Memory B cell (primary cell): Measurements from ENCODE around the gene XPNPEP2.
"Not testable (repeated sequence)": the region's sequence is repeated elsewhere in the genome, so short reads cannot be mapped to it uniquely, and the experiment has no call there.

Experiments used
- ATAC-seq: fragments of 150-1000 bp; cut with Tn5 transposase; 2 replicates; pipeline ENCODE4 v1.10.0; 2021; ENCODE audit warnings: low read depth, mild to moderate bottlenecking, moderate library complexity
- DNase-seq, 2 donors: peaks; one replicate each; pipeline ENCODE4 v3.0.0; 2022; ENCODE audit warnings: low spot score in 2 of 2
- H3K27ac Mint-ChIP-seq: one replicate; pipeline ENCODE4 v1.8.0; 2022; ENCODE audit warnings: mild to moderate bottlenecking, moderate library complexity, mixed read lengths
- H3K27me3 Mint-ChIP-seq: one replicate; pipeline ENCODE4 v1.8.0; 2022; ENCODE audit warnings: mixed read lengths
- H3K36me3 Mint-ChIP-seq: one replicate; pipeline ENCODE4 v1.8.0; 2022; ENCODE audit warnings: mild to moderate bottlenecking, mixed read lengths
- H3K4me1 Mint-ChIP-seq: one replicate; pipeline ENCODE4 v1.8.0; 2022; ENCODE audit warnings: mixed read lengths
- H3K4me3 Mint-ChIP-seq: one replicate; pipeline ENCODE4 v1.8.0; 2022; ENCODE audit warnings: mild to moderate bottlenecking, moderate library complexity, mixed read lengths
- H3K9me3 Mint-ChIP-seq: one replicate; pipeline ENCODE4 v1.8.0; 2022; ENCODE audit warnings: mixed read lengths

XPNPEP2 gene

GRCh38 chrX:129728061-129728460 lies 10.7 kb upstream of the XPNPEP2 start:
- DNase-seq (no peak), ATAC-seq (no peak)
- no peaks in the 10 kb centered on the region for H3K36me3 Mint-ChIP-seq
- no peaks in the 10 kb centered on the region for H3K9me3 Mint-ChIP-seq
- peaks cover 28% of the 10 kb centered on the region for H3K4me1 Mint-ChIP-seq
- no peaks in the 10 kb centered on the region for H3K27me3 Mint-ChIP-seq
- no peak overlapping the region for H3K27ac Mint-ChIP-seq
- H3K4me3 Mint-ChIP-seq = no peak overlapping the region

GRCh38 chrX:129731228-129731627 lies 7.6 kb upstream of the XPNPEP2 start:
- Mint-ChIP-seq H3K27me3 (no peaks in the 10 kb centered on the region), H3K4me3 (no peak overlapping the region), H3K27ac (no peak overlapping the region), H3K4me1 (peaks cover 27% of the 10 kb centered on the region), H3K36me3 (no peaks in the 10 kb centered on the region), H3K9me3 (no peaks in the 10 kb centered on the region)
- no peak for ATAC-seq
- DNase-seq = no peak

GRCh38 chrX:129732857-129733256 lies 5.9 kb upstream of the XPNPEP2 start:
- Mint-ChIP-seq H3K4me3 (no peak overlapping the region), H3K36me3 (no peaks in the 10 kb centered on the region), H3K4me1 (peaks cover 22% of the 10 kb centered on the region), H3K27me3 (no peaks in the 10 kb centered on the region), H3K27ac (no peak overlapping the region), H3K9me3 (no peaks in the 10 kb centered on the region)
- DNase-seq (no peak), ATAC-seq (peak; percentile 41)

- Mint-ChIP-seq H3K36me3 (no peaks in the 10 kb centered on the region), H3K4me1 (peaks cover 27% of the 10 kb centered on the region), H3K27ac (no peak overlapping the region), H3K4me3 (no peak overlapping the region), H3K27me3 (no peaks in the 10 kb centered on the region), H3K9me3 (no peaks in the 10 kb centered on the region)
- ATAC-seq = no peak
- DNase-seq = no peak
Observed at GRCh38 chrX:129733335-129733734, 5.4 kb upstream of the XPNPEP2 start.

- Mint-ChIP-seq H3K36me3 (no peaks in the 10 kb centered on the region), H3K4me3 (no peak overlapping the region), H3K27ac (no peak overlapping the region), H3K4me1 (peaks cover 19% of the 10 kb centered on the region), H3K9me3 (no peaks in the 10 kb centered on the region), H3K27me3 (no peaks in the 10 kb centered on the region)
- DNase-seq (no peak), ATAC-seq (no peak)
Observed at GRCh38 chrX:129736491-129736890, 2.3 kb upstream of the XPNPEP2 start.

GRCh38 chrX:129737916-129738315 lies 863 bp upstream of the XPNPEP2 start:
- no peaks in the 10 kb centered on the region for H3K36me3 Mint-ChIP-seq
- no peaks in the 10 kb centered on the region for H3K9me3 Mint-ChIP-seq
- peaks cover 13% of the 10 kb centered on the region for H3K4me1 Mint-ChIP-seq
- peak overlapping the region; percentile 82 for H3K27ac Mint-ChIP-seq
- H3K27me3 Mint-ChIP-seq = no peaks in the 10 kb centered on the region
- H3K4me3 Mint-ChIP-seq = no peak overlapping the region
- DNase-seq = peak in 1 of 2 donors; percentile 16
- ATAC-seq = peak; percentile 88

- Mint-ChIP-seq H3K27ac (peak overlapping the region; percentile 35), H3K4me1 (peaks cover 13% of the 10 kb centered on the region), H3K9me3 (no peaks in the 10 kb centered on the region), H3K27me3 (no peaks in the 10 kb centered on the region), H3K36me3 (no peaks in the 10 kb centered on the region), H3K4me3 (no peak overlapping the region)
- no peak for ATAC-seq
- DNase-seq = no peak
Observed at GRCh38 chrX:129739578-129739977, 799 bp downstream of the XPNPEP2 start.

GRCh38 chrX:129741880-129742758 lies 3.3 kb downstream of the XPNPEP2 start:
- DNase-seq (no peak), ATAC-seq (no peak)
- Mint-ChIP-seq H3K27me3 (no peaks in the 10 kb centered on the region), H3K4me3 (no peak overlapping the region), H3K9me3 (no peaks in the 10 kb centered on the region), H3K4me1 (peaks cover 13% of the 10 kb centered on the region), H3K27ac (no peak overlapping the region), H3K36me3 (no peaks in the 10 kb centered on the region)

GRCh38 chrX:129742759-129743152 lies 4.0 kb downstream of the XPNPEP2 start:
- H3K4me1 Mint-ChIP-seq = peaks cover 13% of the 10 kb centered on the region
- H3K4me3 Mint-ChIP-seq = not testable (repeated sequence)

GRCh38 chrX:129743821-129744220 lies 5.0 kb downstream of the XPNPEP2 start:
- DNase-seq (no peak), ATAC-seq (no peak)
- Mint-ChIP-seq H3K9me3 (no peaks in the 10 kb centered on the region), H3K27me3 (no peaks in the 10 kb centered on the region), H3K36me3 (no peaks in the 10 kb centered on the region), H3K4me3 (no peak overlapping the region), H3K27ac (no peak overlapping the region), H3K4me1 (peaks cover 5% of the 10 kb centered on the region)

More at GRCh38 chrX:129742759-129743152, 4.0 kb downstream of the XPNPEP2 start:
- H3K9me3 Mint-ChIP-seq, H3K27me3 Mint-ChIP-seq, DNase-seq, ATAC-seq, H3K27ac Mint-ChIP-seq, H3K36me3 Mint-ChIP-seq: not testable (repeated sequence)

GRCh38 chrX:129744861-129745321 lies 6.1 kb downstream of the XPNPEP2 start:
- Mint-ChIP-seq H3K9me3 (no peaks in the 10 kb centered on the region), H3K4me1 (peaks cover 5% of the 10 kb centered on the region), H3K4me3 (no peak overlapping the region), H3K36me3 (no peaks in the 10 kb centered on the region), H3K27ac (no peak overlapping the region), H3K27me3 (no peaks in the 10 kb centered on the region)
- no peak for ATAC-seq
- no peak for DNase-seq

- H3K36me3 Mint-ChIP-seq = no peaks in the 10 kb centered on the region
- ATAC-seq (no peak), DNase-seq (no peak)
- no peak overlapping the region for H3K4me3 Mint-ChIP-seq
- H3K4me1 Mint-ChIP-seq = peaks cover 5% of the 10 kb centered on the region
- H3K27me3 Mint-ChIP-seq = no peaks in the 10 kb centered on the region
- no peak overlapping the region for H3K27ac Mint-ChIP-seq
- H3K9me3 Mint-ChIP-seq = no peaks in the 10 kb centered on the region
Observed at GRCh38 chrX:129746557-129747470, 8.0 kb downstream of the XPNPEP2 start.

GRCh38 chrX:129747533-129747932 lies 8.8 kb downstream of the XPNPEP2 start:
- no peaks in the 10 kb centered on the region for H3K27me3 Mint-ChIP-seq
- no peak overlapping the region for H3K27ac Mint-ChIP-seq
- no peaks in the 10 kb centered on the region for H3K36me3 Mint-ChIP-seq
- DNase-seq = no peak
- peaks cover 3% of the 10 kb centered on the region for H3K4me1 Mint-ChIP-seq
- no peaks in the 10 kb centered on the region for H3K9me3 Mint-ChIP-seq
- H3K4me3 Mint-ChIP-seq = no peak overlapping the region
- no peak for ATAC-seq

- Mint-ChIP-seq H3K36me3 (no peaks in the 10 kb centered on the region), H3K9me3 (no peaks in the 10 kb centered on the region), H3K27ac (no peak overlapping the region), H3K4me1 (no peaks in the 10 kb centered on the region), H3K27me3 (no peaks in the 10 kb centered on the region), H3K4me3 (no peak overlapping the region)
- ATAC-seq = no peak
- no peak for DNase-seq
Observed at GRCh38 chrX:129748305-129748704, 9.5 kb downstream of the XPNPEP2 start.
